ENCODE results near the gene MAP6.

GRCh38 chr11:75626889-75627529 lies 41.8 kb downstream of the MAP6 start:
- TF ChIP-seq TAF1 (IDR thresholded peaks at IDR 0.05; ENCODE audit: low read depth, low read length) (no peak), POU2F2 (IDR thresholded peaks at IDR 0.05; ENCODE audit: low read depth, low read length) (no peak), POLR2A (IDR thresholded peaks at IDR 0.05; ENCODE audit: low read depth, low read length) (no peak), POLR2AphosphoS5 (IDR thresholded peaks at IDR 0.05; ENCODE audit: low read depth, low read length) (no peak)

Data from GM12891 (cell line).